ENCODE measurements around the gene FOXI2.
A peak's percentile ranks its signal among the peaks of the same experiment; 100 is the strongest.

Gene FOXI2

GRCh38 chr10:127736915-127737562 is at the start of gene FOXI2:
TSS of gene FOXI2 (plus strand) at chr10:127737185. CDS start at chr10:127737274, 89 bp downstream.
- no peak for DNase-seq (ENCODE audit: low spot score)

- DNase-seq (ENCODE audit: low spot score): no peak
Observed at GRCh38 chr10:127687548-127687947, 49.4 kb upstream of the FOXI2 start.

DNA sequence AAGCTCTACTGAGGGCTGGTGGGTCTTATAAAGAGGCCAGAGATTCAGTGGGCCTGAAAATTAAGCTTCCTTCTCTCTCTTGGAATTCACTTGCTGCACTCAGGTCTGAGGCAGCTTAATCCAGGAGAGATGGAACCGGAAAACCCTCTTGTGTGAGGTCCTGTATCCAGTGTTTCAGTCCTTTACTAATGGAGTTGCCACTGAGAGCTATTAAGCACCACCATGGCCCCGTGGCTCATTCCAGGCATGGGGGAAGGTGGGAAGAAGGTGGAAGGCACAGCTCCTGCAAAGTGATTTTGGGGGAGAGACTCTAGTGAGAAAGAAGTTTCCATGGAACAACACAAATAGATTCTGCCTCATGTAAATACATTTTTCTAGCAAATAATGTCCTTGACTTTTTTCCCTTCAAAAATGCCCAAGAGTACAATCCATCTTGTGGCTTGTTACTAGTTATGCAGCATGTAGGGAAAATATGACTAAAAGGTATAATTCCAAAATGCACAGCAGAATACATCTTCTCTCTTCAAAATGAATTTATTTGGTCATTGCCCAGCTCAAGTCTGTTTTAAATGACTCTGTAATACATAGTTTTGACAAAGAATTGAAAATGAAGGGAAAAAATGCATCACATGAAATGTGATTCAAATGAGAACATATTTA is 46.7 kb upstream of the FOXI2 start:
- no peak for DNase-seq (ENCODE audit: low spot score)

DNA sequence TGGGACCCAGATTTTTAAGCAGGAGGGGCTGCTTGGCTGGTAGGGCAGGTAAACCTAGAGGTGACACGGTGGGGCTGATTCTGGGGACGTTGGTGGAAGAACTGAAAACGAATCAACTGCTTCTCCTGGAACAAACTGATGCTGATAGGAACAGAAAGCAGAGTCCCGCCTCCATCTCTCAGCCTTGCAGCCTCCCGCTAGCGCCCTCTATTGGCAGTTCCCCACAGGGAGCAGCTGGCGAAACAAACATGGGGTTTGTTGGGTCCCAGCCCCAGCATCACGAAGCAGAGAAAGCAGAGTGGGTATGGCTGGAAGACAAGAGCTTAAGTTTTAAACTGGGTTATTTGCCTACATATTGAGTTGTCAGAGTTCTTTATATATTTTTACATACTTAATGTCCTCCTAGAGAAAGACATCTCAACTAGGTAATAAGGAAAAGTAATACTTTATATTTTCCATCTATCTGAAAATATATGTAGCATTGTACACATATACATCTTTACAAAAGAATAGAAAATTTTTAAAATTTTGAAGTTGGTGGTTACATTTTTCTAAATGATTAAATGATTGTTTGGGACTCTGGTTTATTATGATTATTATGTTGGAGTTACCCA is 42.3 kb upstream of the FOXI2 start:
- DNase-seq (ENCODE audit: low spot score): peak; percentile 53

DNA sequence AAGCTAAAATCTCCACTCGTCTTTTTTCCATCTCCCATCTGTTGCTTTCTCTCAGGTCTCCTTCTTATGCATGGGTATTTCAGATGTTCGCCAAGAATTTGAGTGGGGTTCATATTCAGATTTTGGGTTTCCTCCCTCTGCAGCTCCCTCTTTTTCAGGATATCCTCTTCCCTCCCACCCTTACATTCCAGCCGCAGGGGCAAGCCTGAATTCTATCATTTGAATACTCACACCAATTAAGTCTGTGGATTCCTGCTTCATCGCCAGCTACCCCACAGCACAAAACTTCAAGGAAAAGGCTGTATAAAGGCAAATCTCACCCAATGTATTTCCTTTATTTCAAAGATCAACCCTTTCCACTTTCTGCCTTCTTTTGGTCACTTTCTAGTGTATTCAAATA is 41.6 kb upstream of the FOXI2 start:
- no peak for DNase-seq (ENCODE audit: low spot score)

- DNase-seq (ENCODE audit: low spot score): no peak
Observed at GRCh38 chr10:127698886-127699285, 38.1 kb upstream of the FOXI2 start.

DNA sequence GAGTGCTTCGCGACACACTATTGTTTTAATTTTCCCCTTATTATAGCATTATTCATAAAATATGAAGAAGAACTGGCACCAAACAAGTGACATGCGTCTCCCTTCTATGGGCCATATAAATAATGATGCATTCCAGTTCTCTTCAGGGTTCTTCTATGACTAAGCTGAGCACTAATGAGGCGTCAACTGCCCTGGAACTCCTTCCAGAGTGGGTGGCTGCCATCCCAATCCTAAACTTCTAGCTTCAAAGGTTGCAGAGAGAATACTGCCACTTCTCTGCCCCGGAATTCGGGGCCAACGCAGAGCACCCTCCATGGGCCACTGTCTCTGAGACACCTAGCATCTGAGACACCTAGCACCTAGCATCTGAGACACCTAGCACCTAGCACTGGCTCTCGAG is 37.7 kb upstream of the FOXI2 start:
- no peak for DNase-seq (ENCODE audit: low spot score)

DNA sequence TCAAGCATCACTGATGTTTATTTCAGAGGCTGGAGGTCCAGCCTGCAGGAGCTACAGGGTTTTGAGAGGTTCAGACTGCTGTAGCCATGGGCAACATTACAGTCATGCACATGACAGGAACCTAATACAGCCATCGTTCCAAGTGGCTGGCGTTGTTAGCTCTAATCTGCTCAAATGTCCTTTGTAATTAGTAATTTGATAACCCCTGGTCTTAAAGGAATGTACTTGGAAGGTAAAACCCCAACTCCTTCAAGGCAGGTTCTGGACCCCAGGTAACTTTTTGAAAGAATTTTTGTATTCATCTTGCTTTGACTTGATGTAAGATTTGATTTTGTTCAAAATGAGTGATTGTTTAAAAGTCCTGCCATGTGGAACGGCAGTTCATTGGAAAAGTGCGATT is 34.7 kb upstream of the FOXI2 start:
- no peak for DNase-seq (ENCODE audit: low spot score)

DNA sequence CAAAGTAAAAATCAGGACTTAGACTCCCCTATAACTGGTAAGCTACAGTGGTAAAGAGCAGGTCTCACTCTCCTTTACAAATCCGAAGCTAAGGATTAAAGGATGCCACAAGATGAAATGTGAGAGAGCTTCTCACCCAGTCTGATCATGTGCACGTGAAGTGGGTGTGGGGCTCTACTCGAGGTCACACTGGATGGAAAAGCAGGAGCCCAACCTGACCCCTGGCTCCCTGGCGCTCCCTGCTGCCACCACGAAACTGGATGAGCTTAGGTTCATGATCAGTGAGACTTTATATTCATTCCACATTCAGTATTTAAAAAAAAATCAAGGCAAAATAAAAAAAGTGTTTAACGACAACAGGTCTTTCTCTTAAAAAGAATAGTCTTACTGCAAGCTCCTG is 21.7 kb upstream of the FOXI2 start:
- no peak for DNase-seq (ENCODE audit: low spot score)

- DNase-seq (ENCODE audit: low spot score): peak; percentile 9
Observed at GRCh38 chr10:127715782-127716378, 21.1 kb upstream of the FOXI2 start.

GRCh38 chr10:127720142-127720541 is 16.8 kb upstream of the FOXI2 start:
- DNase-seq (ENCODE audit: low spot score): no peak

GRCh38 chr10:127720903-127721302 is 16.1 kb upstream of the FOXI2 start:
- DNase-seq (ENCODE audit: low spot score): no peak

- DNase-seq (ENCODE audit: low spot score): no peak
Observed at GRCh38 chr10:127734753-127735152, 2.2 kb upstream of the FOXI2 start.

- no peak for DNase-seq (ENCODE audit: low spot score)
Observed at GRCh38 chr10:127735156-127735555, 1.8 kb upstream of the FOXI2 start.

GRCh38 chr10:127735723-127736221 is 1.2 kb upstream of the FOXI2 start:
- DNase-seq (ENCODE audit: low spot score): no peak

DNA sequence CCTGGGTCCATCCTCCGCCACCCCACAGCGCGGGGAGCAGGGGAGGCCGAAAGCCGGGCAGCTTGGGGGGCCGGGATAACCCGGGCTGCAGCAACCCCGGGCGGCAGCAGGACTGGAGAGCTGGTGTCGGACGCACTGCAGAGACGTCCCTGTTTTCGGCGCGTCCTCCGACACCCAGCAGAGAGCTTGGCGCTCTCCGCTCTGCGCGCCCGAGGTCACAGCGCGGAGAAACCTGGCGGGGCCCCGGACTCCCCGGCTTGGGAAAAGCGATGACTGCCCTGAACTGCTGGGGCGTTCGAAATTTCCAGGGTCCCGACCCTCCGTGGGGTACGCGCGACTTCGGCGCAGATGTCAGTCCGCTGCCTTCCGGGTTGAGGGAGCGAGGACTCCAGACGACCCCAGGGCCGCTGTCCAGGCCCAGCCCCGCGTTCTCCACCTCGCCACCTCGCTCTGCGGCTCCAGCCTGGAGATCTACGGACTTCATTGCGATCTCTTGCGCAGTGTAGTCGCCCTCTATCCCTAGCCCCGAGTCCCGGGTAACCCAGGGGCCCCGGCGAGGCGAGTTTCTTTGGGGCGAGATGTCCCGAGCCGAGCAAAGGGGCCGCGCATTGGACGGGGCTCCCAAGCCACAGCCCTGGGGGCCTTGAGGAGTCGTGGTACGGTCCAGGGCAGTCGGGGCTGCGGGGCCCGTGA is 617 bp upstream of the FOXI2 start:
- DNase-seq (ENCODE audit: low spot score): no peak

- no peak for DNase-seq (ENCODE audit: low spot score)
Observed at GRCh38 chr10:127737563-127738511, 852 bp downstream of the FOXI2 start.

DNA sequence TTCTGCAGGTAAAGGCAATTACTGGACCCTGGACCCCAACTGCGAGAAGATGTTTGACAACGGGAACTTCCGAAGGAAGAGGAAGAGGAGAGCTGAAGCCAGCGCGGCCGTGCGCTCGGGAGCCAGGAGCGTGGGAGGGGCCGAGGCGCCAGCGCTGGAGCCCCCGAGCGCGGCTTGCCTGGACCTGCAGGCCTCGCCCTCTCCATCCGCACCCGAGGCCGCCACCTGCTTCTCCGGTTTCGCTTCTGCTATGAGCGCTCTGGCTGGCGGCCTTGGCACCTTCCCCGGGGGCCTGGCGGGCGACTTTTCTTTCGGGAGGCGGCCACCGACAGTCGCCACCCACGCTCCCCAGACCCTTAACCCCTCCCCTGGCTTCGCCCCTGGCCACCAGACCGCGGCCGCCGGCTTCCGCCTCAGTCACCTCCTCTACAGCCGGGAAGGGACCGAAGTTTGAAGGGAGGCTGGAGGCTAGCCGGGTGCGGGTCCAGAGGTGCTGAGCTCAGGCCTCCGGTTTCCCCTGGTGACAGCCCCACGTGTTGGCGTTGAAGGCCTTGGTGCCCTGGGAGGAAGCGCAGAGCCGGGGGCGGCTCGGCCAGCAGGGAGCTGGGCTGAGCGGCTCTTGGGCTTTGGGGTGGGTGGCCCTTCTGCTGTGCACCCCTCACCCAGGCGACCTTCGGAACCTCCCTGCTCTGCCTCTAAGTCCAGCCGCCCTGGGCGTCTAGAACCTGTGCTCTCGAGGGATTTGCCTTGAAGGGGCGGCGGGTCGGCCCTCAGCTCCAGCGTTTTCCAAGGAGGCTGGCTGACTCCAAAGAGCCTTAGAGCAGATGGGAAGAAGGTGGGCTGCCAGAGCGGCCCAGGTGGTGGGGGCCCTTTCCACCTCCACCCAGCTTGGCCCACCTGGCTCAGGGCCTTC is 1.8 kb downstream of the FOXI2 start:
- no peak for DNase-seq (ENCODE audit: low spot score)

DNA sequence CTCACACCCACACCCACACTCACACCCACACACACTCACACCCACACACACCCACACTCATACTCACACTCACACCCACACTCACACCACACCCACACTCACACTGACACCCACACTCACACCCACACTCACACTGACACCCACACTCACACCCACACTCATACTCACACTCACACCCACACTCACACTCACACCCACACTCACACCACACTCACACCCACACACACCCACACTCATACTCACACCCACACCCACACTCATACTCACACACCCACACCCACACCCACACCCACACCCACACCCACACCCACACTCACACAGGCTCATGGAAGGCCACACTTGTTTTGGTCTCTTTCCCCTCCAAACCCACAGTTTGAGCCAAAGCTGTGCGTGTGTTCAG is 2.9 kb downstream of the FOXI2 start:
- DNase-seq (ENCODE audit: low spot score): no peak

GRCh38 chr10:127740596-127740995 is 3.6 kb downstream of the FOXI2 start:
- DNase-seq (ENCODE audit: low spot score): no peak
